ENCODE data around the gene ZNF311.
"Not testable (repeated sequence)": the region's sequence is repeated elsewhere in the genome, so short reads cannot be mapped to it uniquely, and the experiment has no call there.

DNA sequence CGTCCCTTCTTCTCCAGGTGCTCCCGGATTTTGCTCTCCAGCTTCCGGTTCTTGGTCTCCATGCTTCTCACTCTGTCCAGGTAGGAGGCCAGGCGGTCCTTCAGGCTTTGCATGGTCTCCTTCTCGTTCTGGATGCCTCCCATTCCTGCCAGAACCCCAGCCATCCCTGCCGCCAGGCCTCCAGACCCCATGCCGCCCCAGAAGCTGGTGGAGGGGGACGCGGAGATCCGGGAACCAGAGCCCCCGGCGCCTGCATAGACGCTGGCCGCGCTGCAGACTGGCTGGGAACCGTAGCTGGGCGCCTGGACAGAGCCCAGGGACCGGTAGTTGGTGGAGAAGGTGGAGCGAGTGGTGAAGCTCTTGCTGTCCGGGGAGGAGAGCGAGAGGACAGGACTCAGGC, 35.1 kb downstream of the ZNF311 start:
- TF ChIP-seq, protein P1, sequence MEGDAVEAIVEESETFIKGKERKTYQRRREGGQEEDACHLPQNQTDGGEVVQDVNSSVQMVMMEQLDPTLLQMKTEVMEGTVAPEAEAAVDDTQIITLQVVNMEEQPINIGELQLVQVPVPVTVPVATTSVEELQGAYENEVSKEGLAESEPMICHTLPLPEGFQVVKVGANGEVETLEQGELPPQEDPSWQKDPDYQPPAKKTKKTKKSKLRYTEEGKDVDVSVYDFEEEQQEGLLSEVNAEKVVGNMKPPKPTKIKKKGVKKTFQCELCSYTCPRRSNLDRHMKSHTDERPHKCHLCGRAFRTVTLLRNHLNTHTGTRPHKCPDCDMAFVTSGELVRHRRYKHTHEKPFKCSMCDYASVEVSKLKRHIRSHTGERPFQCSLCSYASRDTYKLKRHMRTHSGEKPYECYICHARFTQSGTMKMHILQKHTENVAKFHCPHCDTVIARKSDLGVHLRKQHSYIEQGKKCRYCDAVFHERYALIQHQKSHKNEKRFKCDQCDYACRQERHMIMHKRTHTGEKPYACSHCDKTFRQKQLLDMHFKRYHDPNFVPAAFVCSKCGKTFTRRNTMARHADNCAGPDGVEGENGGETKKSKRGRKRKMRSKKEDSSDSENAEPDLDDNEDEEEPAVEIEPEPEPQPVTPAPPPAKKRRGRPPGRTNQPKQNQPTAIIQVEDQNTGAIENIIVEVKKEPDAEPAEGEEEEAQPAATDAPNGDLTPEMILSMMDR (IDR thresholded peaks at IDR 0.05) = not testable (repeated sequence)
- TF ChIP-seq POLR2AphosphoS5, POLR2A (IDR thresholded peaks at IDR 0.05): not testable (repeated sequence)

Data from sigmoid colon (tissue), 4 donors.